Measurements from ENCODE around the gene CLCN3. TPM values are rescaled to one million over a fixed set of nuclear protein-coding genes. Genes with fewer than 3 reads are reported as not detected.

Gene CLCN3
- total and polyA plus RNA-seq, 2 of the 4 experiments (the other 2 are of a cell fraction): 13.0 to 22.8 TPM

DNA sequence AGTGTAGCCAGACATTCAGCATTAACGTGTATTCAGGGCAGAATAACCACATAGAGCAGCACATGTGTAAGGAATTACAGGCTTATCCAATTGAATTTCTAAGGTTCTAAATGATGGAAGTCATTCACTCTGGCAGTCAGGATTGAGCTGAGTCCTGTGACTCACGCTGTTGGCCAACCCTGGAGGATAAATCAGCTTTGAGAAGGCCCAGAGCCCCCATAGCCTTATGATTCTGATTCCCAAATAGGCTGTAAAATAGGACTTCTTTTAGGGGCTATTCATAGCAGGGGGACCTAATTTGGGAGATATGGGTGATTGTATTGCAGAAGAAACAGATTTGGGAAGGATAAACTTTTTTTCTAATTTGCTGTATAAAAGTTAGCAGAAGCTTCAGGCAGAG lies 145.5 kb downstream of the CLCN3 start:
- Histone ChIP-seq H4K5ac (ENCODE audit: low read depth, low read length) (no peak overlapping the region), H3K18ac (ENCODE audit: low read depth, low read length) (no peak overlapping the region), H3K4me3 (ENCODE audit: insufficient read depth, low read depth, low read length) (no peak overlapping the region), H3K4me2 (ENCODE audit: low read depth, low read length) (no peak overlapping the region), H2BK5ac (ENCODE audit: low read depth, low read length, poor library complexity, severe bottlenecking) (no peak overlapping the region), H4K20me1 (ENCODE audit: insufficient read depth, low read length) (no peaks in the 10 kb centered on the region), H3K79me1 (ENCODE audit: low read depth in 1 of 2, low read length in 2 of 2) (no peaks in the 10 kb centered on the region), H3K14ac (replicated peaks; ENCODE audit: low read depth, low read length) (no peak overlapping the region), H3K9me3 (ENCODE audit: control insufficient read depth, insufficient read depth, low read length) (no peaks in the 10 kb centered on the region), H3K27me3 (ENCODE audit: control insufficient read depth, insufficient read depth, low read length) (peaks cover 8% of the 10 kb centered on the region), H3K9me1 (ENCODE audit: insufficient read depth, low read length) (no peaks in the 10 kb centered on the region), H3K9ac (ENCODE audit: low read depth, low read length) (no peak overlapping the region), H2BK15ac (ENCODE audit: low read depth, low read length) (no peak overlapping the region), H3K23ac (ENCODE audit: low read depth, low read length) (no peak overlapping the region), H3K36me3 (ENCODE audit: control insufficient read depth, insufficient read depth, low read length) (no peaks in the 10 kb centered on the region), H2BK20ac (ENCODE audit: low read depth, low read length) (no peak overlapping the region), H2AK5ac (ENCODE audit: low read depth, low read length) (no peak overlapping the region), H4K8ac (ENCODE audit: low read depth in 2 of 2, low read length in 2 of 2) (no peak overlapping the region), H2AFZ (replicated peaks; ENCODE audit: low read length, poor library complexity) (no peak overlapping the region), H3K4ac (ENCODE audit: low read depth, low read length) (no peak overlapping the region), H2AK9ac (replicated peaks; ENCODE audit: low read depth, low read length, poor library complexity) (no peak overlapping the region), H3K27ac (ENCODE audit: insufficient read depth, low read length) (no peak overlapping the region), H4K91ac (ENCODE audit: insufficient read depth, low read depth, low read length) (no peak overlapping the region), H3K4me1 (ENCODE audit: control insufficient read depth, insufficient read depth, low read length) (no peaks in the 10 kb centered on the region; the same call in 1 of the 2 replicates), H3K56ac (ENCODE audit: extremely low read depth, insufficient read depth, low read length) (no peak overlapping the region), H2BK120ac (ENCODE audit: low read depth, low read length) (no peak overlapping the region)
- ChIA-PET CTCF (interaction anchor here (0.7 to 0.9 kb wide), 2 partner anchors 14 to 50 kb away, joined by 3 read pairs; no protein-coding TSS in a partner anchor), POLR2A (ENCODE audit: unreplicated experiment) (no interaction called here)
- no peak for DNase-seq
- in situ Hi-C loops (cut with MboI; ENCODE audit: low sequenced_read_pairs) (no loop called here), dilution Hi-C loops (cut with HindIII; ENCODE audit: low sequenced_read_pairs, unreplicated experiment) (no loop called here), intact Hi-C loops (cut with micrococcal nuclease) (no loop called here)
- no CpG with 5 or more reads among the region's 2 CpGs for WGBS, 2 experiments (ENCODE audit: extremely low coverage in 2 of 2, insufficient read length in 1 of 2)
- TF ChIP-seq SMC3 (IDR thresholded peaks at IDR 0.05; ENCODE audit: low read depth, low read length): no peak
- TF ChIP-seq RAD21 (IDR thresholded peaks at IDR 0.05; ENCODE audit: low read length): no peak
- no peak for TF ChIP-seq CTCF (conservative IDR thresholded peaks at IDR 0.05; ENCODE audit: low read depth, low read length)
- no peak for TF ChIP-seq CHD1 (IDR thresholded peaks at IDR 0.05; ENCODE audit: low read depth, low read length)
- no peak for ATAC-seq (ENCODE audit: low read depth)
- no TSS peak for BruUV-seq (replicated peaks)
